Keratinocyte (primary cell): Measurements from ENCODE around the gene AKAP6. TPM values are rescaled to one million over a fixed set of nuclear protein-coding genes. Genes with fewer than 3 reads are reported as not detected.

Source experiments
- DNase-seq: peaks from one replicate; pipeline ENCODE4 v3.0.0-alpha.2; 2011; ENCODE audit warnings: low read depth, missing footprints, low spot score
- FAIRE-seq: peaks from 2 replicates; lab custom pipeline; 2011; peaks lifted over from hg19 to GRCh38; lab: Jason Lieb, UNC
- H2AFZ ChIP-seq: 2 replicates; pipeline ENCODE4 v1.6.0; 2012; ENCODE audit warnings: low read length, control low read depth, inconsistent platforms; ENCODE audit not compliant: control insufficient read depth
- H3K27ac ChIP-seq: 2 replicates; pipeline ENCODE4 v1.5.1; 2011; ENCODE audit warnings: low read length; ENCODE audit not compliant: control insufficient read depth, insufficient read depth
- H3K27me3 ChIP-seq: 3 replicates; pipeline ENCODE4 v1.6.0; 2011; ENCODE audit warnings: low read length; ENCODE audit not compliant: control insufficient read depth, insufficient read depth; ENCODE audit errors: extremely low read depth
- H3K36me3 ChIP-seq, 2 experiments: 2 replicates in 1 of 2; 3 replicates in 1 of 2; pipeline ENCODE4 v1.5.1; 2011; ENCODE audit warnings: low read length in 2 of 2, mild to moderate bottlenecking in 1 of 2; ENCODE audit not compliant: control insufficient read depth in 2 of 2, insufficient read depth in 2 of 2; ENCODE audit errors: extremely low read depth in 1 of 2
- H3K4me1 ChIP-seq: 3 replicates; pipeline ENCODE4 v1.5.1; 2011; ENCODE audit warnings: low read length; ENCODE audit not compliant: control insufficient read depth, insufficient read depth; ENCODE audit errors: extremely low read depth
- H3K4me2 ChIP-seq: 3 replicates; pipeline ENCODE4 v1.6.0; 2011; ENCODE audit warnings: low read depth, low read length; ENCODE audit not compliant: control insufficient read depth, insufficient read depth; ENCODE audit errors: extremely low read depth
- H3K4me3 ChIP-seq, 3 experiments: fragments of 200-600 bp in 1 of 3; sonication (generic) in 1 of 3; 2 replicates in 2 of 3; 3 replicates in 1 of 3; pipeline ENCODE4 v1.5.1; 2011 to 2016; ENCODE audit warnings: low read length in 3 of 3, mild to moderate bottlenecking in 3 of 3, control low read depth in 2 of 3, inconsistent platforms in 1 of 3, low read depth in 1 of 3, mixed read lengths in 1 of 3, mixed run types in 1 of 3, moderate library complexity in 1 of 3; ENCODE audit not compliant: control insufficient read depth in 2 of 3, insufficient read depth in 2 of 3; ENCODE audit errors: extremely low read depth in 1 of 3
- H3K79me2 ChIP-seq: 2 replicates; pipeline ENCODE4 v1.6.0; 2012; ENCODE audit warnings: low read length; ENCODE audit not compliant: control insufficient read depth, insufficient read depth
- H3K9ac ChIP-seq: 3 replicates; pipeline ENCODE4 v1.6.0; 2011; ENCODE audit warnings: low read length; ENCODE audit not compliant: control insufficient read depth, insufficient read depth; ENCODE audit errors: extremely low read depth
- H3K9me1 ChIP-seq: 3 replicates; pipeline ENCODE4 v1.6.0; 2011; ENCODE audit warnings: low read length; ENCODE audit not compliant: control insufficient read depth, insufficient read depth; ENCODE audit errors: extremely low read depth
- H3K9me3 ChIP-seq: 2 replicates; pipeline ENCODE4 v1.5.1; 2012; ENCODE audit warnings: low read depth, low read length; ENCODE audit not compliant: control insufficient read depth
- H4K20me1 ChIP-seq: 3 replicates; pipeline ENCODE4 v1.6.0; 2011; ENCODE audit warnings: low read length; ENCODE audit not compliant: control insufficient read depth, insufficient read depth; ENCODE audit errors: extremely low read depth
- EZH2 ChIP-seq: IDR thresholded peaks from one replicate; pipeline ENCODE4 v1.6.1; 2012; ENCODE audit warnings: inconsistent platforms, mild to moderate bottlenecking, low read length, moderate library complexity
- dilution Hi-C: fragments of 300-500 bp; cut with MboI; formaldehyde crosslinking; loops from one replicate; pipeline ENCODE4 v1.7.0; 2020; ENCODE audit warnings: low sequenced_read_pairs; ENCODE audit not compliant: extremely low pct_ligation_motif_present
- polyA plus RNA-seq, 5 experiments: library from polyadenylated mRNA; depleted of rRNA in 3 of 5; stranded (reverse) in 3 of 5; stranded (forward) in 1 of 5; unstranded in 1 of 5; fragments of >200 nt; gene quantifications; 1 replicate in 1 of 5; 2 replicates in 3 of 5; 3 replicates in 1 of 5; pipeline versions ENCODE4 v1.2.1 to v1.2.3, GENCODE V29; 2011 to 2012; ENCODE audit warnings: missing spikeins in 2 of 5, low read depth in 1 of 5, low replicate concordance in 1 of 5
- TF ChIP-seq, protein P1 (sequence below), 3 experiments: IDR thresholded peaks in 1 of 3; conservative IDR thresholded peaks in 1 of 3; optimal IDR thresholded peaks in 1 of 3; 2 replicates in 2 of 3; 3 replicates in 1 of 3; pipeline versions ENCODE3 to v1.5.1; 2011; ENCODE audit warnings: low read length in 3 of 3, mild to moderate bottlenecking in 3 of 3, moderate library complexity in 2 of 3, control low read depth in 1 of 3, inconsistent platforms in 1 of 3; ENCODE audit not compliant: insufficient read depth in 2 of 3; ENCODE audit errors: extremely low read depth in 1 of 3

The AKAP6 gene
- polyA plus RNA-seq, 1 donor (not counting 4 experiments of a cell fraction or from before 2014, with no cell fraction given), result 2.0 TPM

DNA sequence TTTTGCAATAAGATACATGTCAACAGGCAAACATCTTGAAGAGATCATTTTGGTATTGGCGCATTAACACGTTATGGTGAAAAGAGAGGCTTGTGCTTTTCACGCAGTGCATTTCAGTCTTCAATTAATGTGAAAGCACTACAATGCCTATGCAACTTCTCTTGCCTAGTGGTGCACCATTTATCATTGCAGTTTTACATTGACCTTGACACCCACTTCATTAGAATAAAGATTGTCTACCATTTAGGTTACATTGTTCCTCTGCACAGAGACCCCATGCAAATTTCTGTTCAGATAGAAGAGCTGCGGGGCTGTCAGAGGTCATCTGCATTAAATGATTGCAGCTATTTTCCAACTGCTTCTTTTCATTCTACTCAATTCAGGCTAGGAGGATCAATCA, 397.4 kb downstream of the AKAP6 start:
- Histone ChIP-seq H3K27me3 (no peaks in the 10 kb centered on the region), H3K79me2 (no peaks in the 10 kb centered on the region), H3K27ac (no peak overlapping the region), H3K9me3 (no peaks in the 10 kb centered on the region), H3K9ac (no peak overlapping the region), H4K20me1 (no peaks in the 10 kb centered on the region), H3K4me1 (no peaks in the 10 kb centered on the region), H3K4me3 (no peak overlapping the region), H3K4me2 (no peak overlapping the region), H2AFZ (no peak overlapping the region), H3K9me1 (no peaks in the 10 kb centered on the region), H3K36me3 (no peaks in the 10 kb centered on the region)
- DNase-seq (no peak), FAIRE-seq (no peak)
- no peak for TF ChIP-seq EZH2
- TF ChIP-seq, protein P1, sequence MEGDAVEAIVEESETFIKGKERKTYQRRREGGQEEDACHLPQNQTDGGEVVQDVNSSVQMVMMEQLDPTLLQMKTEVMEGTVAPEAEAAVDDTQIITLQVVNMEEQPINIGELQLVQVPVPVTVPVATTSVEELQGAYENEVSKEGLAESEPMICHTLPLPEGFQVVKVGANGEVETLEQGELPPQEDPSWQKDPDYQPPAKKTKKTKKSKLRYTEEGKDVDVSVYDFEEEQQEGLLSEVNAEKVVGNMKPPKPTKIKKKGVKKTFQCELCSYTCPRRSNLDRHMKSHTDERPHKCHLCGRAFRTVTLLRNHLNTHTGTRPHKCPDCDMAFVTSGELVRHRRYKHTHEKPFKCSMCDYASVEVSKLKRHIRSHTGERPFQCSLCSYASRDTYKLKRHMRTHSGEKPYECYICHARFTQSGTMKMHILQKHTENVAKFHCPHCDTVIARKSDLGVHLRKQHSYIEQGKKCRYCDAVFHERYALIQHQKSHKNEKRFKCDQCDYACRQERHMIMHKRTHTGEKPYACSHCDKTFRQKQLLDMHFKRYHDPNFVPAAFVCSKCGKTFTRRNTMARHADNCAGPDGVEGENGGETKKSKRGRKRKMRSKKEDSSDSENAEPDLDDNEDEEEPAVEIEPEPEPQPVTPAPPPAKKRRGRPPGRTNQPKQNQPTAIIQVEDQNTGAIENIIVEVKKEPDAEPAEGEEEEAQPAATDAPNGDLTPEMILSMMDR (optimal IDR thresholded peaks at IDR 0.05 in 1 of 3, IDR thresholded peaks at IDR 0.05 in 1 of 3, conservative IDR thresholded peaks at IDR 0.05 in 1 of 3; ENCODE audit: extremely low read depth in 1 of 3, insufficient read depth in 2 of 3, low read length in 3 of 3), result no peak
- dilution Hi-C loops, result no loop called here

DNA sequence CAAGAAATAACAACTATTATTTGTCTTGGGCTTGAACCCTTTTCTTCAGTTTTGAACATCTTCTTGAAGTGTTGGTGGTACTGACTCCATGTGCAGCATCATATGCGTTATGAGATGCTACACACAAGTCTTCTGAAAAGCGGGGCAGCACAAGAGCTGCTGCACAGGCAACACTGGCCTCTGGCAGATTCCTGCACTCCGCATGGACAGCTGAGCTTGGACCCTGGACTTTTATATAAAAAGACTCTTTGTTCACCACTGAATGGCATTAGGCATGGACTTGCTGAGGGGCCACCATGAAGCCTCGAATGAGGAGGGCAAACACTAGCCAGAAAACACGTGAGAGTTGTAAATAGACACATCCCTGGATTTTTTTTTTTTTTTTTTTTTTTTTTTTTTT, 398.7 kb downstream of the AKAP6 start:
- H3K27me3 ChIP-seq, result no peaks in the 10 kb centered on the region
- FAIRE-seq (no peak), DNase-seq (no peak)
- H3K79me2 ChIP-seq, result no peaks in the 10 kb centered on the region
- dilution Hi-C loops, result no loop called here
- H3K27ac ChIP-seq, result no peak overlapping the region
- no peaks in the 10 kb centered on the region for H4K20me1 ChIP-seq
- H3K9me3 ChIP-seq, result no peaks in the 10 kb centered on the region
- no peaks in the 10 kb centered on the region for H3K4me1 ChIP-seq
- no peak overlapping the region for H2AFZ ChIP-seq
- no peaks in the 10 kb centered on the region for H3K36me3 ChIP-seq
- H3K4me3 ChIP-seq, result no peak overlapping the region
- H3K4me2 ChIP-seq, result no peak overlapping the region
- H3K9ac ChIP-seq, result no peak overlapping the region
- no peaks in the 10 kb centered on the region for H3K9me1 ChIP-seq
- no peak for TF ChIP-seq EZH2
- TF ChIP-seq, protein P1 (optimal IDR thresholded peaks at IDR 0.05 in 1 of 3, IDR thresholded peaks at IDR 0.05 in 1 of 3, conservative IDR thresholded peaks at IDR 0.05 in 1 of 3; ENCODE audit: extremely low read depth in 1 of 3, insufficient read depth in 2 of 3, low read length in 3 of 3), result no peak
